Measurements from ENCODE around the gene LANCL3.

Gene LANCL3

GRCh38 chrX:37677765-37678164 is 106.3 kb downstream of the LANCL3 start:
- TF ChIP-seq REST (IDR thresholded peaks at IDR 0.05; ENCODE audit: insufficient replicate concordance, low read depth) (no peak), CTCF (IDR thresholded peaks at IDR 0.05; ENCODE audit: insufficient read depth, low read length) (no peak), POLR2AphosphoS5 (IDR thresholded peaks at IDR 0.05; ENCODE audit: low read depth) (no peak), SPI1 (IDR thresholded peaks at IDR 0.05; ENCODE audit: borderline replicate concordance, low read depth) (no peak), GABPA (IDR thresholded peaks at IDR 0.05; ENCODE audit: low read depth) (no peak)
- Histone ChIP-seq H3K27me3 (ENCODE audit: insufficient read depth, poor library complexity, severe bottlenecking) (peaks cover 2% of the 10 kb centered on the region), H3K4me3 (replicated peaks; ENCODE audit: insufficient read depth, low read length) (no peak overlapping the region), H3K27ac (replicated peaks) (no peak overlapping the region)
- DNase-seq (ENCODE audit: low read depth in 1 of 2, low spot score in 1 of 2) = no peak

GRCh38 chrX:37678574-37678973 is 107.1 kb downstream of the LANCL3 start:
- DNase-seq (ENCODE audit: low read depth in 1 of 2, low spot score in 1 of 2) = no peak
- Histone ChIP-seq H3K27me3 (ENCODE audit: insufficient read depth, poor library complexity, severe bottlenecking) (peaks cover 2% of the 10 kb centered on the region), H3K4me3 (replicated peaks; ENCODE audit: insufficient read depth, low read length) (no peak overlapping the region), H3K27ac (replicated peaks) (no peak overlapping the region)
- TF ChIP-seq GABPA (IDR thresholded peaks at IDR 0.05; ENCODE audit: low read depth) (no peak), REST (IDR thresholded peaks at IDR 0.05; ENCODE audit: insufficient replicate concordance, low read depth) (no peak), POLR2AphosphoS5 (IDR thresholded peaks at IDR 0.05; ENCODE audit: low read depth) (no peak), CTCF (IDR thresholded peaks at IDR 0.05; ENCODE audit: insufficient read depth, low read length) (no peak), SPI1 (IDR thresholded peaks at IDR 0.05; ENCODE audit: borderline replicate concordance, low read depth) (no peak)

- DNase-seq (ENCODE audit: low read depth in 1 of 2, low spot score in 1 of 2) = no peak
- TF ChIP-seq CTCF (IDR thresholded peaks at IDR 0.05; ENCODE audit: insufficient read depth, low read length) (no peak), GABPA (IDR thresholded peaks at IDR 0.05; ENCODE audit: low read depth) (no peak), POLR2AphosphoS5 (IDR thresholded peaks at IDR 0.05; ENCODE audit: low read depth) (no peak), SPI1 (IDR thresholded peaks at IDR 0.05; ENCODE audit: borderline replicate concordance, low read depth) (no peak), REST (IDR thresholded peaks at IDR 0.05; ENCODE audit: insufficient replicate concordance, low read depth) (no peak)
- no peak overlapping the region for H3K4me3 ChIP-seq (replicated peaks; ENCODE audit: insufficient read depth, low read length)
- H3K27ac ChIP-seq (replicated peaks) = no peak overlapping the region
- H3K27me3 ChIP-seq (ENCODE audit: insufficient read depth, poor library complexity, severe bottlenecking) = peaks cover 2% of the 10 kb centered on the region
Observed at GRCh38 chrX:37679230-37679629, 107.8 kb downstream of the LANCL3 start.

Data from HL-60 (cell line).